HepG2 (cell line): ENCODE results near the gene NAV3. TPM values are rescaled to one million over a fixed set of nuclear protein-coding genes. Genes with fewer than 3 reads are reported as not detected.

Experiments used
- ATAC-seq: fragments of 200-7000 bp; cut with Tn5 transposase; 3 replicates; pipeline ENCODE4 v1.9.1; 2020; ENCODE audit warnings: mild to moderate bottlenecking, moderate library complexity
- BruUV-seq: library from RNA; stranded (reverse); fragments of 400-500 nt; replicated peaks from 2 replicates; lab custom pipeline; 2021; lab: Mats Ljungman, UMichigan
- CTCF ChIA-PET: fragments of 300-600 bp; formaldehyde crosslinking; extraction: SDS; loops from one replicate; lab custom pipeline; 2021; ENCODE audit warnings: low total read pairs, inconsistent platforms, low intra/inter-chr PET ratio; lab: Yijun Ruan, JAX
- POLR2A ChIA-PET: fragments of 350-600 bp; sonication (Branson Sonifier 250); formaldehyde crosslinking; loops from one replicate; lab custom pipeline; 2020; ENCODE audit warnings: antibody characterized with exemption, inconsistent platforms; lab: Yijun Ruan, JAX
- DNase-seq: peaks from one replicate; pipeline ENCODE4 v3.0.0-alpha.2; 2015; ENCODE audit warnings: low spot score
- FAIRE-seq: peaks from 3 replicates; lab custom pipeline; 2011; peaks lifted over from hg19 to GRCh38; lab: Jason Lieb, UNC
- H2AFZ ChIP-seq: one replicate; pipeline ENCODE4 v1.6.1; 2011; ENCODE audit warnings: low read length, inconsistent platforms
- H3K27ac ChIP-seq: fragments of 300-600 bp; 3 replicates; pipeline ENCODE4 v1.8.0; 2011; ENCODE audit warnings: mixed run types, mild to moderate bottlenecking, mixed read lengths, low read length, inconsistent platforms; ENCODE audit not compliant: insufficient read depth; ENCODE audit errors: extremely low read length
- H3K27me3 ChIP-seq, 2 experiments: fragments of 200-600 bp in 1 of 2; 2 replicates in 1 of 2; 3 replicates in 1 of 2; pipeline versions ENCODE4 v1.6.0 to v1.8.0; 2011; ENCODE audit warnings: low read length in 2 of 2, mild to moderate bottlenecking in 2 of 2, moderate library complexity in 2 of 2, inconsistent platforms in 1 of 2; ENCODE audit not compliant: insufficient read depth in 2 of 2, control insufficient read depth in 1 of 2
- H3K36me3 ChIP-seq, 2 experiments: fragments of 200-600 bp in 1 of 2; replicated peaks in 1 of 2; 2 replicates in 1 of 2; 3 replicates in 1 of 2; pipeline versions ENCODE4 v1.5.1 to v1.8.0; 2011; ENCODE audit warnings: low read length in 2 of 2, inconsistent platforms in 1 of 2; ENCODE audit not compliant: insufficient read depth in 2 of 2, control insufficient read depth in 1 of 2
- H3K4me1 ChIP-seq: 2 replicates; pipeline ENCODE4 v1.5.1; 2012; ENCODE audit warnings: low read length, inconsistent platforms; ENCODE audit not compliant: insufficient read depth
- H3K4me2 ChIP-seq: 2 replicates; pipeline ENCODE4 v1.6.0; 2011; ENCODE audit warnings: low read depth, low read length, inconsistent platforms
- H3K4me3 ChIP-seq, 3 experiments: fragments of 200-600 bp in 1 of 3; sonication (generic), shearing (Covaris generic) in 1 of 3; replicated peaks in 1 of 3; 2 replicates each; pipeline ENCODE4 v1.5.1; 2011 to 2016; ENCODE audit warnings: low read length in 3 of 3, inconsistent platforms in 2 of 3, low read depth in 2 of 3, mild to moderate bottlenecking in 2 of 3, control low read depth in 1 of 3, mixed read lengths in 1 of 3; ENCODE audit not compliant: insufficient read depth in 1 of 3
- H3K79me2 ChIP-seq: one replicate; pipeline ENCODE4 v1.6.1; 2011; ENCODE audit warnings: low read length, inconsistent platforms; ENCODE audit not compliant: insufficient read depth
- H3K9ac ChIP-seq: 2 replicates; pipeline ENCODE4 v1.6.0; 2011; ENCODE audit warnings: mild to moderate bottlenecking, low read depth, low read length, inconsistent platforms; ENCODE audit not compliant: insufficient read depth
- H3K9me3 ChIP-seq: 2 replicates; pipeline ENCODE4 v1.5.1; 2012; ENCODE audit warnings: mild to moderate bottlenecking, low read length
- H4K20me1 ChIP-seq: 2 replicates; pipeline ENCODE4 v1.6.0; 2011; ENCODE audit warnings: inconsistent platforms, mild to moderate bottlenecking, low read length, moderate library complexity; ENCODE audit not compliant: insufficient read depth
- ARID4A ChIP-seq: sonication (generic); formaldehyde crosslinking; IDR thresholded peaks from 2 replicates; pipeline ENCODE4 v1.5.0; 2020; ENCODE audit warnings: mild to moderate bottlenecking, missing genetic modification reagents, borderline replicate concordance
- ETV5 ChIP-seq: IDR thresholded peaks from 2 replicates; pipeline ENCODE4 v1.6.1; 2018; ENCODE audit warnings: missing biosample characterization, missing genetic modification reagents, inconsistent platforms, borderline replicate concordance
- KDM2A ChIP-seq: sonication (generic); formaldehyde crosslinking; IDR thresholded peaks from 2 replicates; pipeline ENCODE4 v1.4.0; 2020; ENCODE audit warnings: low read depth, missing genetic modification reagents, borderline replicate concordance
- KDM3A ChIP-seq: IDR thresholded peaks from 2 replicates; pipeline ENCODE4 v1.6.1; 2018; ENCODE audit warnings: low read depth, missing compliant biosample characterization
- MTF2 ChIP-seq: sonication (generic); formaldehyde crosslinking; IDR thresholded peaks from 2 replicates; pipeline ENCODE4 v1.5.0; 2020; ENCODE audit warnings: missing genetic modification reagents, borderline replicate concordance
- ZNF142 ChIP-seq: sonication (generic); formaldehyde crosslinking; IDR thresholded peaks from 2 replicates; pipeline ENCODE4 v1.4.0; 2020; ENCODE audit warnings: missing genetic modification reagents
- ZNF530 ChIP-seq: sonication (generic); formaldehyde crosslinking; IDR thresholded peaks from 2 replicates; pipeline ENCODE4 v1.5.0; 2020; ENCODE audit warnings: low read depth, mild to moderate bottlenecking, missing genetic modification reagents
- ZNF567 ChIP-seq: sonication (generic); formaldehyde crosslinking; IDR thresholded peaks from 2 replicates; pipeline ENCODE4 v1.8.1; 2023; ENCODE audit warnings: mild to moderate bottlenecking, missing genetic modification reagents, borderline replicate concordance
- ZNF7 ChIP-seq: IDR thresholded peaks from 2 replicates; pipeline ENCODE4 v1.6.1; 2016; ENCODE audit warnings: missing biosample characterization, missing genetic modification reagents
- ZNF784 ChIP-seq: sonication (generic); formaldehyde crosslinking; IDR thresholded peaks from 2 replicates; pipeline ENCODE4 v1.5.1; 2020; ENCODE audit warnings: missing genetic modification reagents, mild to moderate bottlenecking, borderline replicate concordance
- ZSCAN12 ChIP-seq: sonication (generic); formaldehyde crosslinking; IDR thresholded peaks from 2 replicates; pipeline ENCODE4 v1.9.0; 2021; ENCODE audit warnings: mild to moderate bottlenecking, missing genetic modification reagents
- WGBS: methylation state at CpG from one replicate; pipeline ENCODE4 v1.1.6; 2017; ENCODE audit warnings: low lambda C conversion rate; 5-methylcytosine and 5-hydroxymethylcytosine counted together
- in situ Hi-C: cut with HindIII; loops from 2 replicates; pipeline ENCODE4 v1.10.0; 2017; ENCODE audit warnings: low pct_unique_long_range_greater_than_20kb; ENCODE audit not compliant: extremely low pct_ligation_motif_present
- intact Hi-C: fragments of 100-400 bp; cut with micrococcal nuclease; formaldehyde crosslinking; loops from one replicate; pipeline ENCODE4 v1.10.0; 2022; ENCODE audit not compliant: unreplicated experiment
- polyA plus RNA-seq, 8 experiments: library from polyadenylated mRNA; depleted of rRNA in 3 of 8; stranded (reverse) in 7 of 8; unstranded in 1 of 8; fragments of >200 nt; fragmentation: Illumina TruSeq in 4 of 8; extraction: Trizol in 4 of 8; gene quantifications; 2 replicates each; pipeline versions ENCODE4 v1.2.1 to v1.2.3, GENCODE V29; 2011 to 2016; ENCODE audit warnings: low read depth in 4 of 8, missing spikeins in 1 of 8, mixed read lengths in 1 of 8; ENCODE audit not compliant: insufficient read depth in 1 of 8
- total RNA-seq, 5 experiments: library from RNA; depleted of rRNA; stranded (reverse); fragments of >200 nt; fragmentation: Illumina TruSeq; extraction: Trizol; gene quantifications; 2 replicates each; pipeline ENCODE4 v1.2.3, GENCODE V29; 2016; ENCODE audit warnings: low read depth in 1 of 5

Gene NAV3
- total and polyA plus RNA-seq, 2 of the 13 experiments (the other 11 are each of a cell fraction or from before 2014, with no cell fraction given), result 0.01 to 0.18 TPM

- no peak for TF ChIP-seq KDM2A (CRISPR knock-in tag)
- no peak for TF ChIP-seq ZNF567 (CRISPR knock-in tag)
- TF ChIP-seq ETV5 (CRISPR knock-in tag), result no peak
- no peak for TF ChIP-seq MTF2 (CRISPR knock-in tag)
- TF ChIP-seq ARID4A (CRISPR knock-in tag), result no peak
- TF ChIP-seq ZSCAN12 (CRISPR knock-in tag), result no peak
- no peak for TF ChIP-seq KDM3A
- TF ChIP-seq ZNF142 (CRISPR knock-in tag), result no peak
- no peak for TF ChIP-seq ZNF784
- TF ChIP-seq ZNF530 (CRISPR knock-in tag), result no peak
- no peak for TF ChIP-seq ZNF7 (CRISPR knock-in tag)
- TF ChIP-seq, all 625 proteins: peak for 0
- no TSS peak for BruUV-seq
- intact Hi-C loops, result no loop called here
- Histone ChIP-seq H4K20me1 (no peaks in the 10 kb centered on the region), H3K27ac (no peak overlapping the region), H3K4me3 (no peak overlapping the region), H3K79me2 (no peaks in the 10 kb centered on the region), H3K9me3 (no peaks in the 10 kb centered on the region), H3K4me2 (no peak overlapping the region), H3K27me3 (no peaks in the 10 kb centered on the region), H2AFZ (no peak overlapping the region), H3K36me3 (no peaks in the 10 kb centered on the region), H3K4me1 (no peaks in the 10 kb centered on the region), H3K9ac (no peak overlapping the region)
- no peak for ATAC-seq
- POLR2A ChIA-PET, result no interaction called here
- FAIRE-seq, result no peak
- 19% methylated on average over 3 of the region's 5 CpGs for WGBS
- in situ Hi-C loops, result no loop called here
- no peak for DNase-seq
- CTCF ChIA-PET, result no interaction called here
These were observed 24.9 kb downstream of the NAV3 start for GRCh38 chr12:77855548-77855947.
